HL-60 (cell line): Measurements from ENCODE around the gene CCDC38.
A peak's percentile ranks its signal among the peaks of the same experiment; 100 is the strongest.

ENCODE experiments used
- DNase-seq, 2 experiments: peaks; one replicate each; pipeline ENCODE4 v3.0.0-alpha.2; 2010 to 2020; ENCODE audit warnings: low read depth in 1 of 2, low spot score in 1 of 2
- H3K27ac ChIP-seq: fragments of 250-450 bp; sonication (Bioruptor Pico); replicated peaks from 2 replicates; pipeline ENCODE4 v1.5.1; 2020; ENCODE audit warnings: mild to moderate bottlenecking, moderate library complexity
- H3K27me3 ChIP-seq: fragments of 250-450 bp; sonication (Bioruptor Pico); 2 replicates; pipeline ENCODE4 v1.5.1; 2021; ENCODE audit warnings: mild to moderate bottlenecking, moderate library complexity; ENCODE audit not compliant: insufficient read depth, poor library complexity, severe bottlenecking
- H3K4me3 ChIP-seq: replicated peaks from 2 replicates; pipeline ENCODE4 v1.5.1; 2011; ENCODE audit warnings: mild to moderate bottlenecking, control low read depth, low read length; ENCODE audit not compliant: insufficient read depth
- CTCF ChIP-seq: IDR thresholded peaks from one replicate; pipeline ENCODE4 v1.5.1; 2011; ENCODE audit warnings: low read length, control low read depth, inconsistent platforms; ENCODE audit not compliant: insufficient read depth
- GABPA ChIP-seq: IDR thresholded peaks from 2 replicates; pipeline ENCODE4 v1.6.1; 2012; ENCODE audit warnings: low read depth
- POLR2AphosphoS5 ChIP-seq: IDR thresholded peaks from 2 replicates; pipeline ENCODE4 v1.6.1; 2012; ENCODE audit warnings: low read depth
- REST ChIP-seq: IDR thresholded peaks from 2 replicates; pipeline ENCODE4 v1.6.1; 2012; ENCODE audit warnings: low read depth; ENCODE audit not compliant: insufficient replicate concordance
- SPI1 ChIP-seq: IDR thresholded peaks from 2 replicates; pipeline ENCODE4 v1.6.1; 2012; ENCODE audit warnings: low read depth, mild to moderate bottlenecking, borderline replicate concordance

The CCDC38 gene

DNA sequence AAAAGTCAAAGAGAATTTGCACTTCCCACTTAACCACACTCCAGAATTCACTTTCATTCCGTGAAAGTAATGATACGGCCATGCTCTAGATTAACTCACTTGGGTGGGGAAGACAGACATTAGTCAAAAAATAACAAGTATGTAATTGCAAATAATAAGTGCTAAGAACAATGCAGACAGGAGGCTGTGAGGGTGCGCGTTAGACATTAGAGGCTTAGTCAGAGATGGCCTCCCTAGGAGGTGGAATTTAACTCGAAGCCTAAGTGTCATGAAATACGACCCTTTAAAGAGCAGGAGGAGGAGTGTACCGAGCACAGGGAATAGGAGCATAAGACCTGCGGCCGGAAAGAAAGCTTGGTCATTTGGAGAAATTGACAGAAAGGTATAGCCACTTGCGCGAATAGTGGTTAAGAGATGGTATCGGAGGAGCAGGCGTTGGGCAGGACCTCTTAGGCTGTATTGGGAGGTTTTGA lies 83.0 kb downstream of the CCDC38 start:
- DNase-seq: no peak
- H3K27me3 ChIP-seq: peaks cover 4% of the 10 kb centered on the region
- H3K27ac ChIP-seq: peak overlapping the region; percentile 92
- no peak for TF ChIP-seq POLR2AphosphoS5
- TF ChIP-seq SPI1: no peak
- TF ChIP-seq CTCF: no peak
- TF ChIP-seq REST: no peak
- TF ChIP-seq GABPA: no peak
- peak overlapping the region; percentile 54 for H3K4me3 ChIP-seq

DNA sequence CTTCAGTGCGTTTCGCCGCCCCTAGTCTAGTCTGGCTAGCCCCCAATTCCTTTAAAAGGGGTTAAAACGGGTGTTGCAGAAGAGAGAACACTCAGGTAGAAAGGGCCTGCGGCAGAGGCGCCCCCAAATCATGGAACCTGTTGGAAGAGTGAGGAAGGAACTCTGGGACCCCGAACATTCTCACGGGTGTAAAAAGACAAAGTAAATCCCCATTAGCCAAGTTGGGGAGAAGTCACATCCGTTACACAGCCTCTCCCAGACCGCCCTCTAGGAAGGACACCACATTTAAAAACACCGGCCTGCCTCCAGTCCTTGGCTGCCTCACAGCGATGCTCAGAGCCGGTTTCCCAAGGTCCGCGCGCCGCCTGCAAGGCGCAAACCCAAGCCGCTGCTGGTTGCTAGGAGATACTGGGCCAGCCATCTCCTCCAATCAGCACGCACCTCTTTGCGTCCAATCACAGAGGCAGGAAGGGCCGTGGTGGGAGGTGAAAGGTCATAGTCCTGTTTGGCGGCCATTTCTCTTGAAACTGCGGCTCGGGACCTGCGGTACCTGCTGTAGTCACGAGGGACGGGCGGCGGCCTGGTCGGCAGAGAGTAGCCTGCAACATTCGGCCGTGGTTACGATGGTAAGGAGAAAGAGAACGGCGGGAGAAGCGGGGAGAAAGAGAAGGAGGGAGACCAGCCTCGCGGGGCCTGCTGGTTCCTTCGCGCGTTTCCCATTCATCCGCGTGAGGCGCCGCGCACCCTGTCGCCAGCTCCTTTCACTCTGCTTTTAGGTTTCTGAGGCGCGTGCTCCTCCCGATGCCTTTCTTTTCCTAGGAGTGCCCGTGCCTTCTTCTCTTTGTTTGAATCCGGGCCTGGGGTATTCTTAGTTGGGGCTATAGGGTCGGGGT lies 83.7 kb downstream of the CCDC38 start, which contains the start of gene SNRPF:
Gene SNRPF (plus strand): TSS at position 502 of the 893 bp plus-strand sequence. CDS start 122 bp downstream, at position 624.
- H3K4me3 ChIP-seq: peak within 1 kb of the TSS; percentile 54
- peaks cover 5% of the 10 kb centered on the region for H3K27me3 ChIP-seq
- DNase-seq: peak; percentile 95 to 97
- H3K27ac ChIP-seq: peak within 1 kb of the TSS; percentile 92
- TF ChIP-seq REST (peak; percentile 38), GABPA (no peak), POLR2AphosphoS5 (peak; percentile 95)

GRCh38 chr12:95857799-95858198 lies 84.6 kb downstream of the CCDC38 start:
- Histone ChIP-seq H3K27me3 (peaks cover 5% of the 10 kb centered on the region), H3K4me3 (no peak overlapping the region), H3K27ac (no peak overlapping the region)
- TF ChIP-seq CTCF (no peak), GABPA (no peak), SPI1 (no peak), POLR2AphosphoS5 (no peak), REST (no peak)
- DNase-seq: peak in 1 of 2 experiments; percentile 10
